Keratinocyte (primary cell): ENCODE results near the gene KCNAB2.

Experiments used
- EZH2 ChIP-seq: IDR thresholded peaks from one replicate; pipeline ENCODE4 v1.6.1; 2012; ENCODE audit warnings: inconsistent platforms, mild to moderate bottlenecking, low read length, moderate library complexity
- TF ChIP-seq, protein P1 (sequence below), 3 experiments: IDR thresholded peaks in 1 of 3; conservative IDR thresholded peaks in 1 of 3; optimal IDR thresholded peaks in 1 of 3; 2 replicates in 2 of 3; 3 replicates in 1 of 3; pipeline versions ENCODE3 to v1.5.1; 2011; ENCODE audit warnings: low read length in 3 of 3, mild to moderate bottlenecking in 3 of 3, moderate library complexity in 2 of 3, control low read depth in 1 of 3, inconsistent platforms in 1 of 3; ENCODE audit not compliant: insufficient read depth in 2 of 3; ENCODE audit errors: extremely low read depth in 1 of 3

DNA sequence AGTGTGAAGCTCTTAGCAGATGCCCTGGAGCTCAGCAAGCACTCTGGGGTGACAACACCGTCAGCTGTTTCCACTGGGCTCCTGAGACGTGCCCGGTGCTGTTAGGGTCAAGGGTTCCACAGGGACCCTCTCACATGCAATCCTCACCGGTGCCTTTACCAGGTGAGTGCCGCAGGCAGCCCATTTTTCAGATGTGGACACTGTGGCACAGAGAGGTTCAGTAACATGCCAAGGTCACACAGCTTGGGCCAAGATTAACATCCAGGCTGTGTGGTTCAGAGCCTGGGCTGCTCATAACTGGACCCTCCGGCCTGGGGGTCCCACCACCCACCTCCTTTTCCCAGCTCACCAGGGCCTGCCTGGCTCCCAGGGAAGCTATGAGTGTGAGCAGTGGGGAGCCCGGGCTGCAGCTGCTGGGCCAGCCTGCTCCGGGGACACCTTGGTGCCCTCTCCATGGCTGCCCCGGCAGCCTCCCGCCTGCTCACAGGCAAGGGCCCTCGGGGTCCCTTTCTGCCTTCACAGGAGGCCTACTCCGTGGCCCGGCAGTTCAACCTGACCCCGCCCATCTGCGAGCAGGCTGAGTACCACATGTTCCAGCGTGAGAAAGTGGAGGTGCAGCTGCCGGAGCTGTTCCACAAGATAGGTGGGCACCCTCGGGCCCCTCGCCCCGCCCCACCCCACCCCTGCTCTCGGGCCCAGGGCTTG, 49.3 kb downstream of the KCNAB2 start:
- TF ChIP-seq, protein P1, sequence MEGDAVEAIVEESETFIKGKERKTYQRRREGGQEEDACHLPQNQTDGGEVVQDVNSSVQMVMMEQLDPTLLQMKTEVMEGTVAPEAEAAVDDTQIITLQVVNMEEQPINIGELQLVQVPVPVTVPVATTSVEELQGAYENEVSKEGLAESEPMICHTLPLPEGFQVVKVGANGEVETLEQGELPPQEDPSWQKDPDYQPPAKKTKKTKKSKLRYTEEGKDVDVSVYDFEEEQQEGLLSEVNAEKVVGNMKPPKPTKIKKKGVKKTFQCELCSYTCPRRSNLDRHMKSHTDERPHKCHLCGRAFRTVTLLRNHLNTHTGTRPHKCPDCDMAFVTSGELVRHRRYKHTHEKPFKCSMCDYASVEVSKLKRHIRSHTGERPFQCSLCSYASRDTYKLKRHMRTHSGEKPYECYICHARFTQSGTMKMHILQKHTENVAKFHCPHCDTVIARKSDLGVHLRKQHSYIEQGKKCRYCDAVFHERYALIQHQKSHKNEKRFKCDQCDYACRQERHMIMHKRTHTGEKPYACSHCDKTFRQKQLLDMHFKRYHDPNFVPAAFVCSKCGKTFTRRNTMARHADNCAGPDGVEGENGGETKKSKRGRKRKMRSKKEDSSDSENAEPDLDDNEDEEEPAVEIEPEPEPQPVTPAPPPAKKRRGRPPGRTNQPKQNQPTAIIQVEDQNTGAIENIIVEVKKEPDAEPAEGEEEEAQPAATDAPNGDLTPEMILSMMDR (optimal IDR thresholded peaks at IDR 0.05 in 1 of 3, IDR thresholded peaks at IDR 0.05 in 1 of 3, conservative IDR thresholded peaks at IDR 0.05 in 1 of 3; ENCODE audit: extremely low read depth in 1 of 3, insufficient read depth in 2 of 3, low read length in 3 of 3): no peak
- TF ChIP-seq EZH2: no peak
